ENCODE results near the gene NDC1.
"Not testable (repeated sequence)": the region's sequence is repeated elsewhere in the genome, so short reads cannot be mapped to it uniquely, and the experiment has no call there.

NDC1 gene

DNA sequence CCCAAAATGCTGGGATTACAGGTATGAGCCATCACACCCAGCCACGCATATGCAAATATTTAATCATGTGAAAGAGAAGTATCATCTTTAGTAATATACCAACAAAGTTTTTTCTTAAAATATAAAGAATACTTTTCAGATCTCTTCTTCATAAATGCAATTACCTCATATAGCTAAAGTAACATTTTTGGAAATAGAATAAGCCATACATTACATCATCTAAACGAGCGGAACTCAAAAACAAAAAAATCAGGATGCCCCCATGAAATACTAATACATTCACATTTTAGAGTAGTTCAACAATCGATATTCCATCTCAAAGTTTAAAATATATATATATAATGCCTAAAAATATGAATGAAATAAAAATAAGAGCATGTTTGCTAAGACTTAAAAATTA lies 4.7 kb downstream of the NDC1 start:
- no peak for DNase-seq (ENCODE audit: extremely low spot score)
- TF ChIP-seq, protein P1, sequence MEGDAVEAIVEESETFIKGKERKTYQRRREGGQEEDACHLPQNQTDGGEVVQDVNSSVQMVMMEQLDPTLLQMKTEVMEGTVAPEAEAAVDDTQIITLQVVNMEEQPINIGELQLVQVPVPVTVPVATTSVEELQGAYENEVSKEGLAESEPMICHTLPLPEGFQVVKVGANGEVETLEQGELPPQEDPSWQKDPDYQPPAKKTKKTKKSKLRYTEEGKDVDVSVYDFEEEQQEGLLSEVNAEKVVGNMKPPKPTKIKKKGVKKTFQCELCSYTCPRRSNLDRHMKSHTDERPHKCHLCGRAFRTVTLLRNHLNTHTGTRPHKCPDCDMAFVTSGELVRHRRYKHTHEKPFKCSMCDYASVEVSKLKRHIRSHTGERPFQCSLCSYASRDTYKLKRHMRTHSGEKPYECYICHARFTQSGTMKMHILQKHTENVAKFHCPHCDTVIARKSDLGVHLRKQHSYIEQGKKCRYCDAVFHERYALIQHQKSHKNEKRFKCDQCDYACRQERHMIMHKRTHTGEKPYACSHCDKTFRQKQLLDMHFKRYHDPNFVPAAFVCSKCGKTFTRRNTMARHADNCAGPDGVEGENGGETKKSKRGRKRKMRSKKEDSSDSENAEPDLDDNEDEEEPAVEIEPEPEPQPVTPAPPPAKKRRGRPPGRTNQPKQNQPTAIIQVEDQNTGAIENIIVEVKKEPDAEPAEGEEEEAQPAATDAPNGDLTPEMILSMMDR (IDR thresholded peaks at IDR 0.05; ENCODE audit: control extremely low read depth, extremely low read depth, low read depth, missing control alignments) = no peak
- ChIA-PET CTCF (interaction anchor here (0.9 to 4.1 kb wide), 5 partner anchors 11 to 248 kb away, joined by 3 to 16 read pairs (median 4); no protein-coding TSS in a partner anchor), POLR2A (no interaction called here)

DNA sequence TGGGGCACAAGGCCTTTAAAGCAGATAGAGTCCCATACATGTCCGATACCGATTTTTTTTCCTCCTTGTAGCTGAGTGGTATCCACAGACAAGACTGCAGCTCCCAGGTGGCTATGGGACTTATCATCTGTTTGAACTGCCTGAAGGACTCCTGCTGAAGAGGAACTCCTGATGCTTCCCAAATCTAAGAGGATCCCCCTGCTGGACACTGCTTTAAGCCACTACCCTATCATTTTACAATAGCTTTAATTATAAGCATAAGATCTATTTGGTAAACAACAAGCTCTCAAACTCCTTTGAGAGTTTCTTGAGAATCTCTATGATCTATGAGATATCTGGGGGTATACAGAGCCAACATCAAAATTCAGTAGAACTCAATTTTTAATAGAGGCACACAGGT lies 11.7 kb downstream of the NDC1 start:
- ChIA-PET POLR2A (no interaction called here), CTCF (interaction anchor here (0.6 to 2.2 kb wide), 8 partner anchors 10 to 55 kb away, joined by 3 to 8 read pairs (median 4); partner anchors contain the start of gene NDC1)
- DNase-seq (ENCODE audit: extremely low spot score) = no peak
- TF ChIP-seq, protein P1 (IDR thresholded peaks at IDR 0.05; ENCODE audit: control extremely low read depth, extremely low read depth, low read depth, missing control alignments) = no peak

- POLR2A ChIA-PET = no interaction called here
- DNase-seq (ENCODE audit: extremely low spot score) = no peak
- CTCF ChIA-PET = interaction anchor here (1.4 to 2.2 kb wide), 4 partner anchors 10 to 15 kb away, joined by 4 to 8 read pairs (median 8); partner anchors contain the start of gene NDC1
- TF ChIP-seq, protein P1 (IDR thresholded peaks at IDR 0.05; ENCODE audit: control extremely low read depth, extremely low read depth, low read depth, missing control alignments) = no peak
Observed at GRCh38 chr1:53825306-53825705, 12.8 kb downstream of the NDC1 start.

DNA sequence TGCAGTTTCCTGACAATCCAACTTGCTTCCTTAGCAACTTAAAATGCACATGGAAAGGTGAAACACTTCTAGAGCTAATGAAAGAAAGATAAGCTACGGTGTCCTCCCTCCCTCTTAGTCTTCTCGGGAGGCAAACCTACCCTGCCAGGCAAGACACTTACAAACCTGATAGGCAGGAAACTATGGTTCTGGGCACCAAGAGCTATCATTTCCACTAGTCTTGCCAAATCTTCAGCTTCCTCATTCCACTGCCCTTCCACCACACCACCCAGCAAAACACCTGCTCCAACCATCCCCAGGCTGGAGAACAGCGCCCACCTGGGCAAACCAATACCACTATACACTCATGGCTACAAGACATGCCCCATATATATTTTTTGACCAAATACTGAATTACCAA lies 15.2 kb downstream of the NDC1 start:
- DNase-seq (ENCODE audit: extremely low spot score) = no peak
- CTCF ChIA-PET = interaction anchor here (1.3 to 2.0 kb wide), 3 partner anchors 9 to 137 kb away, joined by 3 to 5 read pairs (median 5); no protein-coding TSS in a partner anchor
- POLR2A ChIA-PET = no interaction called here
- TF ChIP-seq, protein P1 (IDR thresholded peaks at IDR 0.05; ENCODE audit: control extremely low read depth, extremely low read depth, low read depth, missing control alignments) = no peak

- TF ChIP-seq, protein P1 (IDR thresholded peaks at IDR 0.05; ENCODE audit: control extremely low read depth, extremely low read depth, low read depth, missing control alignments) = no peak
- ChIA-PET CTCF (interaction anchor here (1.5 to 2.0 kb wide), 2 partner anchors 11 to 13 kb away, joined by 5 read pairs; no protein-coding TSS in a partner anchor), POLR2A (no interaction called here)
- no peak for DNase-seq (ENCODE audit: extremely low spot score)
Observed at GRCh38 chr1:53821380-53821779, 16.7 kb downstream of the NDC1 start.

DNA sequence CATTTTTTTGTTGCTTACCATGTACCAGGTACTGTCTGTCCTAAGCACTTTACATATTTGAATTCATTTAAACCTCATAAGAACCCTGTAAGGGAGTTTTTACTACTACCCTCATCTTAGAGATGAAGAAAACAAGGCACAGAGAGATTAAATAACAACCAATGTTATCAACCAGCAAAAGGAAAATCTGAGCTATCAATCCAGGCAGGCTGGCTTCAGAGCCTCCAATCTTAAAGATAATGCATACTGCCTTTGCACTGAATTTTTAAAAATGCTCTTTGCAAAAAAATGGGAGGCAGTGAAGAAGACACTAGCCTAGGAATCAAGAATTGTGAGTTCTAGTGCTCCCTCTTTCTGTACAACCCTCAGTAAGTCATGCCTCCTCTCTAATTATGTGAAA lies 18.7 kb downstream of the NDC1 start:
- TF ChIP-seq, protein P1 (IDR thresholded peaks at IDR 0.05; ENCODE audit: control extremely low read depth, extremely low read depth, low read depth, missing control alignments) = no peak
- DNase-seq (ENCODE audit: extremely low spot score) = no peak
- POLR2A ChIA-PET = no interaction called here
- CTCF ChIA-PET = interaction anchor here (1.2 kb wide), 1 partner anchor 41 kb away, joined by 4 read pairs; no protein-coding TSS in a partner anchor

DNA sequence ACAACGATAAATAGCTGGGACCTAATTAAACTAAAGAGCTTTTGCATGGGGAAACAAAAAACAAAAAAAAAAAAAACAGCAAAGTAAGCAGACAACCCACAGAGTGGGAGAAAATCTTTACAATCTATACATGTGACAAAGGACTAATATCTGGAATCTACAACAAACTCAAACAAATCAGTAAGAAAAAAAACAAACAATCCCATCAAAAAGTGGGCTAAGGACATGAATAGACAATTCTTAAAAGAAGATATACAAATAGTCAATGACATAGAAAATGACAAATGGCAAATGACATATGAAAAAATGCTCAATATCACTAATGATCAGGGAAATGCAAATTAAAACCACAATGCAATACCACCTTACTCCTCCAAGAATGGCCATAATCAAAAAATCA lies 21.5 kb downstream of the NDC1 start:
- CTCF ChIA-PET = interaction anchor here (2.9 kb wide), 1 partner anchor 9 kb away, joined by 8 read pairs; no protein-coding TSS in a partner anchor
- POLR2A ChIA-PET; DNase-seq (ENCODE audit: extremely low spot score): not testable (repeated sequence)

- DNase-seq (ENCODE audit: extremely low spot score); POLR2A ChIA-PET: not testable (repeated sequence)
- CTCF ChIA-PET = interaction anchor here (0.6 to 2.9 kb wide), 2 partner anchors 10 to 17 kb away, joined by 3 to 8 read pairs; no protein-coding TSS in a partner anchor
Observed at GRCh38 chr1:53815484-53815883, 22.6 kb downstream of the NDC1 start.
